Peyer's patch (tissue), 4 donors: ENCODE data around the gene EPC1.

Experiments used
- CTCF ChIP-seq, 6 experiments: fragments of 450-650 bp in 4 of 6; fragments of 200-600 bp in 2 of 6; sonication (generic) in 1 of 6; IDR thresholded peaks; one replicate each; pipeline ENCODE4 v1.5.1; 2017 to 2019; ENCODE audit warnings: antibody characterized with exemption in 6 of 6, mild to moderate bottlenecking in 3 of 6, moderate library complexity in 1 of 6
- POLR2A ChIP-seq, 2 donors: fragments of 450-650 bp; IDR thresholded peaks; one replicate each; pipeline ENCODE4 v1.5.1; 2017; ENCODE audit warnings: antibody characterized with exemption in 2 of 2, mild to moderate bottlenecking in 2 of 2, moderate library complexity in 2 of 2

- TF ChIP-seq CTCF (IDR thresholded peaks at IDR 0.05) (peak; percentile 94 to 99 (median 98)), POLR2A (IDR thresholded peaks at IDR 0.05) (peak; percentile 15 to 48)
Measured at GRCh38 chr10:32346134-32346550, 816 bp downstream of the EPC1 start.
